PFSK-1 (cell line): ENCODE results near the gene GDPD3.

Source experiments
- FOXP2 ChIP-seq: optimal IDR thresholded peaks from 2 replicates; pipeline ENCODE3; 2011; ENCODE audit warnings: borderline replicate concordance, control low read depth, inconsistent platforms; ENCODE audit not compliant: insufficient read depth; ENCODE audit errors: extremely low read length, extremely low read depth
- POLR2AphosphoS5 ChIP-seq: IDR thresholded peaks from 2 replicates; pipeline ENCODE4 v1.6.1; 2012; ENCODE audit warnings: low read depth, mild to moderate bottlenecking, control low read depth, low read length, moderate library complexity
- REST ChIP-seq, 2 experiments: IDR thresholded peaks; 2 replicates each; pipeline versions ENCODE4 v1.6.1 to v1.8.0; 2011 to 2012; ENCODE audit warnings: low read depth in 2 of 2, low read length in 2 of 2, control low read depth in 1 of 2, inconsistent platforms in 1 of 2, mild to moderate bottlenecking in 1 of 2, moderate library complexity in 1 of 2; ENCODE audit not compliant: insufficient read depth in 1 of 2
- SIN3A ChIP-seq: IDR thresholded peaks from 2 replicates; pipeline ENCODE4 v1.6.1; 2012; ENCODE audit warnings: mild to moderate bottlenecking, low read length, moderate library complexity, borderline replicate concordance; ENCODE audit not compliant: insufficient read depth
- TAF1 ChIP-seq: IDR thresholded peaks from 2 replicates; pipeline ENCODE4 v1.6.1; 2012; ENCODE audit warnings: low read length, control low read depth, borderline replicate concordance; ENCODE audit not compliant: insufficient read depth

Gene GDPD3

GRCh38 chr16:30091474-30092372 lies 21.6 kb downstream of the GDPD3 start, which contains the start of gene TBX6:
Gene TBX6, minus strand, starts transcription at chr16:30091924. Its CDS starts 731 bp downstream, at chr16:30091193.
- TF ChIP-seq TAF1 (no peak), SIN3A (no peak), FOXP2 (peak; percentile 87)

- TF ChIP-seq POLR2AphosphoS5 = no peak
Observed at GRCh38 chr16:30090610-30091331, 22.6 kb downstream of the GDPD3 start.

- TF ChIP-seq REST (IDR thresholded peaks at IDR 0.05; ENCODE audit: insufficient read depth in 1 of 2, low read depth in 2 of 2, low read length in 2 of 2) (no peak), SIN3A (no peak), POLR2AphosphoS5 (no peak), TAF1 (no peak), FOXP2 (no peak)
Observed at GRCh38 chr16:30088832-30089624, 24.3 kb downstream of the GDPD3 start.

- no peak for TF ChIP-seq TAF1
- no peak for TF ChIP-seq SIN3A
- no peak for TF ChIP-seq FOXP2
- TF ChIP-seq REST (IDR thresholded peaks at IDR 0.05; ENCODE audit: insufficient read depth in 1 of 2, low read depth in 2 of 2, low read length in 2 of 2) = no peak
- no peak for TF ChIP-seq POLR2AphosphoS5
Observed at GRCh38 chr16:30088237-30088831, 25.0 kb downstream of the GDPD3 start.

GRCh38 chr16:30087181-30087898 lies 26.0 kb downstream of the GDPD3 start:
- TF ChIP-seq SIN3A = no peak
- TF ChIP-seq REST (IDR thresholded peaks at IDR 0.05; ENCODE audit: insufficient read depth in 1 of 2, low read depth in 2 of 2, low read length in 2 of 2) = no peak
- no peak for TF ChIP-seq FOXP2
- TF ChIP-seq POLR2AphosphoS5 = no peak; the same call in 1 of the 2 replicates
- no peak for TF ChIP-seq TAF1
